IPS-11a (cell line): ENCODE measurements around the gene SULT1C4.
"Not testable (repeated sequence)": the region's sequence is repeated elsewhere in the genome, so short reads cannot be mapped to it uniquely, and the experiment has no call there.

Experiments used
- H3K4me3 ChIP-seq: one replicate; pipeline ENCODE4 v1.5.1; 2013; ENCODE audit warnings: low read depth, low read length, control low read depth

The SULT1C4 gene

DNA sequence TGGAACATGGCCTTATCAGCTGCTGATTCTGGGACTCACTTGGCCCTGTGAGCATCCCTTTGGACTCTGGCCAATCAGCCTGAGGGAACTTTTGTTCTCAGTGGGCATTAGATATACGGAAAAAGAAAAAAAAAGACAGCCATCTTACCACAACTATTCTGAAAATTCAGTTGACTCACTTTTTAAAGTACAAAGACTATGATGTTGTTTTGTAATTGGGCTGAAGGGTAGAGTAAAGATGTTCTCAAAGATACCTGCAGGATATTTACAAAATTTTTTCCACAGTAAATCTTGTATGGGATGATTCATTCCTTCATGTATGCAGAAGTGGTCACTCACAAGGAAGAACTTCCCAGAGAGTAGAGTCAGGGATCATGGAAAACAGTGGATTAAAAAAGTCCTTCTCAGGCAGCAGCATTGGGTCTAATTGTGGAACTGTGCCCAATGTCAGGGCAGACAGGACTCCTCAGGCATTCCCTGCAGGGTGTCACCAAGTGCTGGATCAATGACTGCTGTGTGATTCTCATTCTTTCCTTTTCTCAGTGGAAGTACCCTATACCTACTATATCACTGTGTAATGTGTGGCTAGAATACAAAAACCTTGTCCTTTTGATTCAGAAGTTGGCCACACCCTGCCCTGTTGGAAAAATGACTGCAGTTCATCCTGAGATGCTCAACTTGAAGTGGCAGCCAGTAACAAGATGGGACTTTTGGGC lies 35.4 kb downstream of the SULT1C4 start:
- H3K4me3 ChIP-seq, result no peak overlapping the region

DNA sequence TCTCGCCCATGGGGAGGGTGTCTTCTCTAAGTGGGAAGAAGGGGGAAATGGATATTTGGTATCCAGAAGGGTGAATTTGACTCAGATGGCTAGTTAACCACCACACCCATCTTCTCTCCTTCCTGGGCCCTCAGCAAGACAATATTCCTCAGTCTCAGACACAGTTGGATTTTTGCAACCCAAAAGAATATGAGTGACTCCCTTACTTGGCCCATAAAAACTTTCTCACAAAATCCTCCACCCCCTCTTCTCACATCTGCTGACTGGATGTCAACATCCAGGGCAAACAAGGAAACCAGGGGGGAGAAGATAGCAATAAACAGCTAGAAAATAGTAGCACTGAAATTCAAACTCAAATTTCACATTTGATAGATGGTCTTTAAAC lies 35.9 kb downstream of the SULT1C4 start:
- no peak overlapping the region for H3K4me3 ChIP-seq

- no peak overlapping the region for H3K4me3 ChIP-seq
Measured at GRCh38 chr2:108414256-108414876, 36.6 kb downstream of the SULT1C4 start.

DNA sequence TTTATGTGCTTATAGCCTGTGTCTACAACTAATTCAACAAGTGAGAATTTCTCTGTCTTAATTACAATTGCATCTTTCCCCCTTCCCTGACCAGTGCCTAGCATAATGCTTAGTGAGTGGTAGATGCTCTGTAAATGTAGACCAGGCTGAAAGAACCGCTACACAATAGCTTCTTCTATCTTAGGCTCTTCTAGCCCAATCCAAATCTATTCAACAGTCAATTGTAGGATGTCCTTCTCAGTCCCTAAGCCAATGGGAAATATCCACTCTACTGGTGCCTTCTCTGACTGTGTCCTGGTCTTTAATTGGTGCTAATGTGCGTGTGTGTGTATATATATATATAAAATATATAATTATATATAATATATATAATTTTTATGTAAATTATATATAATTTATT lies 37.2 kb downstream of the SULT1C4 start:
- no peak overlapping the region for H3K4me3 ChIP-seq

- no peak overlapping the region for H3K4me3 ChIP-seq
Measured at GRCh38 chr2:108417254-108417653, 39.5 kb downstream of the SULT1C4 start.

GRCh38 chr2:108418416-108418815 lies 40.7 kb downstream of the SULT1C4 start:
- H3K4me3 ChIP-seq, result no peak overlapping the region

DNA sequence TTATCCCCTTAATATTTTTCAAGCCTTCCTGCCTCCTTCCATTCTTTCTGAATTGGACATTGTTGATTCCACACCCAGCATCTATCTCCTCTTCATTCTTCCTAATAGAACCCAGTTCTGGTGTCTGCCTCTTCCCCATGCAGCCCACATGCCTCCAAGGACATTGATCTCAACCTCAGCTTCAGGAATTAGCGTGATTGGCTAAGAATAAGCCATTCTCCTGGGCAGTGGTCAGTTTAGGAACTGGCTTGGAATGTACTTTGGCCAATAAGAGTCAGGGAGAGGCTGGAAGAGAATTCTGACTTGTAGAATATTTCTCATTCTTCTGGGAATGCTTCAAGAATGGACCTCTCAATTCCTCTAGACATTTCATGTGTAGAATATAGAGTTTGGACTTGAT lies 45.3 kb downstream of the SULT1C4 start:
- no peak overlapping the region for H3K4me3 ChIP-seq

GRCh38 chr2:108423502-108424251 lies 45.9 kb downstream of the SULT1C4 start:
- no peak overlapping the region for H3K4me3 ChIP-seq

DNA sequence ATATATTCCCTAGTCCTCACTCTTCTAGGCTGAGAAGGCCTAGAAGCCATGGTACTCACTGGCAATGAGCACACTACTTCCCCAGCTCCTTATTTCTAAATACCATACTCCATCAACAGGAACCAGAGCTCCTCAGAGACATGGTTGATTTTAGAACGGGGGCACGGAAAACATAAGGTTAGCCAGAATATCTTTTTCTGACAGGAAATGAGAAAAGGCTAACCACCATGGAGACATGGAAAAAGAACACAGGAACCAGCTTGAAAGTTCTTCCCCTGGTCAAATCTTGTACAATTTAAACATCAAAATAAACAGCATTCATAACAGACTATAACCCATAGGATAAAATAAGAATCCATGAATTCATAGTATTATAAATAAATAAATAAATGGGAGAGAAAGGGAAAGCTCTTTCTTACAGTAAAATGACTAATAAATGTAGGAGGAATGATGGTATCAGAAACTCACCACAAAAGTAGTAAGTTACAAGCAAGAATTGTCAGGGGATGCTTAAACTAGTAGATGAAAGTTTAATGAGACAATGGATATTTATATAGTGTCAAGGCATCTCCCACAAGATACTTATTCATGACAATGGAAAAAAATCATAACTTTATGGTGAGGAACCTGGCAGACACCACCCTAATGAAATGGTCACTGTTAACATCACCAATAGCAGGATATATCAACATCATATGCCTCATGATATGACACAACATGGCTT lies 50.7 kb downstream of the SULT1C4 start:
- H3K4me3 ChIP-seq, result no peak overlapping the region

DNA sequence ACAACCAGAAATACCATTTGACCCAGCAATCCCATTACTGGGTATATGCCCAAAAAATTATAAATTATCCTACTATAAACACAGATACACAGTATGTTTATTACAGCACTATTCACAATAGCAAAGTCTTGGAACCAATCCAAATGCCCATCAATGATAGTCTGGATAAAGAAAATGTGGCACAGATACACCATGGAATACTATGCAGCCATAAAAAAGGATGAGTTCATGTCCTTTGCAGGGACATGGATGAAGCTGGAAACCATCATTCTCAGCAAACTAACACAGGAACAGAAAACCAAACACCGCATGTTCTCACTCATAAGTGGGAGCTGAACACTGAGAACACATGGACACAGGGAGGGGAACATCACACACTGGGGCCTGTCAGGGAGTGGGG lies 57.8 kb downstream of the SULT1C4 start:
- H3K4me3 ChIP-seq, result not testable (repeated sequence)

GRCh38 chr2:108436976-108437375 lies 59.2 kb downstream of the SULT1C4 start:
- no peak overlapping the region for H3K4me3 ChIP-seq
